ENCODE measurements around the gene TGFBR2. TPM values are rescaled to one million over a fixed set of nuclear protein-coding genes. Genes with fewer than 3 reads are reported as not detected.

Gene TGFBR2
- total and polyA plus RNA-seq, 2 experiments from 2014 or later, result 135 to 188 TPM

GRCh38 chr3:30679045-30679444, 72.6 kb downstream of the TGFBR2 start:
- Histone ChIP-seq H3K27ac (no peak overlapping the region), H3K9me3 (ENCODE audit: low read depth) (no peaks in the 10 kb centered on the region), H3K4me3 (no peak overlapping the region), H3K9me2 (ENCODE audit: insufficient read depth) (no peaks in the 10 kb centered on the region), H3K4me1 (ENCODE audit: insufficient read depth) (peaks cover 30% of the 10 kb centered on the region), H4K20me1 (ENCODE audit: insufficient read depth) (no peaks in the 10 kb centered on the region), H3K4me2 (ENCODE audit: unreplicated experiment) (no peak overlapping the region), H3K9ac (no peak overlapping the region), H3K79me2 (ENCODE audit: insufficient read depth) (peaks cover 85% of the 10 kb centered on the region), H3F3A (ENCODE audit: insufficient read depth) (peaks cover 56% of the 10 kb centered on the region), H2AFZ (no peak overlapping the region), H3K27me3 (replicated peaks; ENCODE audit: insufficient read depth) (no peaks in the 10 kb centered on the region), H3K36me3 (ENCODE audit: low read depth) (peaks cover 66% of the 10 kb centered on the region)
- TF ChIP-seq EZH2phosphoT487 (IDR thresholded peaks at IDR 0.05; ENCODE audit: insufficient read depth, low read depth) (no peak), EZH2 (IDR thresholded peaks at IDR 0.05; ENCODE audit: insufficient read depth, poor library complexity, severe bottlenecking) (no peak)
- in situ Hi-C loops (cut with MboI), result loop anchor here (10.0 kb wide), 1 partner anchor 474 kb away; no protein-coding TSS in a partner anchor
- no peak for DNase-seq

- WGBS, 2 experiments (ENCODE audit: low coverage in 1 of 2, low lambda C conversion rate in 2 of 2, missing lambda C conversion rate in 2 of 2), result 12 to 22% methylated on average over 18 of the region's 18 CpGs
- Histone ChIP-seq H4K20me1 (ENCODE audit: insufficient read depth) (no peaks in the 10 kb centered on the region), H3K4me2 (ENCODE audit: unreplicated experiment) (peak overlapping the region; percentile 63), H3K79me2 (ENCODE audit: insufficient read depth) (peaks cover 85% of the 10 kb centered on the region), H3K4me1 (ENCODE audit: insufficient read depth) (peaks cover 31% of the 10 kb centered on the region), H3K27me3 (replicated peaks; ENCODE audit: insufficient read depth) (no peaks in the 10 kb centered on the region), H3K9me3 (ENCODE audit: low read depth) (no peaks in the 10 kb centered on the region), H3K4me3 (0 out of 2 replicates have a peak overlapping the region, but pooled peaks have one; percentile 33), H2AFZ (peak overlapping the region; percentile 35), H3K27ac (peak overlapping the region; percentile 51), H3K9me2 (ENCODE audit: insufficient read depth) (no peaks in the 10 kb centered on the region), H3K36me3 (ENCODE audit: low read depth) (peaks cover 57% of the 10 kb centered on the region), H3F3A (ENCODE audit: insufficient read depth) (peaks cover 42% of the 10 kb centered on the region), H3K9ac (peak overlapping the region; percentile 32)
- TF ChIP-seq EZH2 (IDR thresholded peaks at IDR 0.05; ENCODE audit: insufficient read depth, poor library complexity, severe bottlenecking), result no peak
- no peak for TF ChIP-seq EZH2phosphoT487 (IDR thresholded peaks at IDR 0.05; ENCODE audit: insufficient read depth, low read depth)
- in situ Hi-C loops (cut with MboI), result no loop called here
- DNase-seq, result peak; percentile 50
Measured at GRCh38 chr3:30680789-30681648, 74.6 kb downstream of the TGFBR2 start.

- WGBS, 2 experiments (ENCODE audit: low coverage in 1 of 2, low lambda C conversion rate in 2 of 2, missing lambda C conversion rate in 2 of 2), result 18 to 29% methylated on average over 6 of the region's 6 CpGs
- Histone ChIP-seq H3K9ac (peak overlapping the region; percentile 32), H3K79me2 (ENCODE audit: insufficient read depth) (peaks cover 85% of the 10 kb centered on the region), H3K9me3 (ENCODE audit: low read depth) (no peaks in the 10 kb centered on the region), H3K4me3 (0 out of 2 replicates have a peak overlapping the region, but pooled peaks have one; percentile 33), H3K4me1 (ENCODE audit: insufficient read depth) (peaks cover 34% of the 10 kb centered on the region), H3K27me3 (replicated peaks; ENCODE audit: insufficient read depth) (no peaks in the 10 kb centered on the region), H3F3A (ENCODE audit: insufficient read depth) (peaks cover 40% of the 10 kb centered on the region), H2AFZ (peak overlapping the region; percentile 35), H3K36me3 (ENCODE audit: low read depth) (peaks cover 52% of the 10 kb centered on the region), H3K27ac (peak overlapping the region; percentile 51), H3K4me2 (ENCODE audit: unreplicated experiment) (peak overlapping the region; percentile 63), H3K9me2 (ENCODE audit: insufficient read depth) (no peaks in the 10 kb centered on the region), H4K20me1 (ENCODE audit: insufficient read depth) (no peaks in the 10 kb centered on the region)
- TF ChIP-seq EZH2 (IDR thresholded peaks at IDR 0.05; ENCODE audit: insufficient read depth, poor library complexity, severe bottlenecking), result no peak
- in situ Hi-C loops (cut with MboI), result no loop called here
- peak; percentile 60 for DNase-seq
Measured at GRCh38 chr3:30681649-30682211, 75.3 kb downstream of the TGFBR2 start.

GRCh38 chr3:30682434-30683155, 76.2 kb downstream of the TGFBR2 start:
- H3K27ac ChIP-seq, result peak overlapping the region; percentile 51; the same call in 1 of the 2 replicates
- H3K4me2 ChIP-seq (ENCODE audit: unreplicated experiment), result peak overlapping the region; percentile 32
- no peak overlapping the region for H3K9ac ChIP-seq
- H3F3A ChIP-seq (ENCODE audit: insufficient read depth), result peaks cover 42% of the 10 kb centered on the region
- peaks cover 34% of the 10 kb centered on the region for H3K4me1 ChIP-seq (ENCODE audit: insufficient read depth)
- peaks cover 85% of the 10 kb centered on the region for H3K79me2 ChIP-seq (ENCODE audit: insufficient read depth)
- in situ Hi-C loops (cut with MboI), result no loop called here
- no peaks in the 10 kb centered on the region for H3K9me3 ChIP-seq (ENCODE audit: low read depth)
- H4K20me1 ChIP-seq (ENCODE audit: insufficient read depth), result no peaks in the 10 kb centered on the region
- no peaks in the 10 kb centered on the region for H3K27me3 ChIP-seq (replicated peaks; ENCODE audit: insufficient read depth)
- no peak overlapping the region for H2AFZ ChIP-seq
- no peaks in the 10 kb centered on the region for H3K9me2 ChIP-seq (ENCODE audit: insufficient read depth)
- H3K4me3 ChIP-seq, result no peak overlapping the region
- TF ChIP-seq EZH2phosphoT487 (IDR thresholded peaks at IDR 0.05; ENCODE audit: insufficient read depth, low read depth), result no peak
- TF ChIP-seq EZH2 (IDR thresholded peaks at IDR 0.05; ENCODE audit: insufficient read depth, poor library complexity, severe bottlenecking), result no peak
- peak; percentile 40 for DNase-seq
- whole genome bisulfite sequencing, 2 experiments (ENCODE audit: low coverage in 1 of 2, low lambda C conversion rate in 2 of 2, missing lambda C conversion rate in 2 of 2), result 55 to 70% methylated on average over 1 of the region's 1 CpG
- H3K36me3 ChIP-seq (ENCODE audit: low read depth), result peaks cover 52% of the 10 kb centered on the region
